GF-D8 (cell line): Measurements from ENCODE around the gene PEAR1.

ENCODE experiments used
- DNase-seq: peaks from one replicate; lab custom pipeline; 2025; lab: John Stamatoyannopoulos, UW

PEAR1 gene

GRCh38 chr1:156893048-156893953 lies at the start of gene PEAR1:
PEAR1 (plus strand) TSS chr1:156893718; CDS start chr1:156903927, 10,209 bp downstream.
- no peak for DNase-seq

DNA sequence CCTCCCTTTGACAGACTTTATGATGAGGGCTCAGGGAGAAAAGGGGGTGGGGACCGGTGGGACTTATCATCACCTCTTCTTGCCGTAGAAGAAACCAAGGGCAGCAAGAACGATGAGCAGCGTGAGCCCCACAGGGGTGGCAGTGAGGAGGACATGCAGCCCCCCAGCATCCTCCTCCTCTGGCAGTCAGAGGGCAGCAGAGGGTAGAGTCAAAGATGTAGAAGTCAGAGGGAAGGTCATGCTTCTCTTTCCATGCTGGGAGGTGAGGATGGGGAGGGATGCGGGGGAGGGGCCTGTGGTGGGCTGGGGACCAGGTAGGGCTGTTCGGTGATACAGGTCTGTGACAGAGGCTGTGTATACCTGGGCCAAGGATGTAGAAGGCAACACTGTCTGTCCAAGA lies 49.4 kb upstream of the PEAR1 start:
- DNase-seq, result no peak

GRCh38 chr1:156844638-156845037 lies 48.9 kb upstream of the PEAR1 start:
- DNase-seq, result no peak

DNA sequence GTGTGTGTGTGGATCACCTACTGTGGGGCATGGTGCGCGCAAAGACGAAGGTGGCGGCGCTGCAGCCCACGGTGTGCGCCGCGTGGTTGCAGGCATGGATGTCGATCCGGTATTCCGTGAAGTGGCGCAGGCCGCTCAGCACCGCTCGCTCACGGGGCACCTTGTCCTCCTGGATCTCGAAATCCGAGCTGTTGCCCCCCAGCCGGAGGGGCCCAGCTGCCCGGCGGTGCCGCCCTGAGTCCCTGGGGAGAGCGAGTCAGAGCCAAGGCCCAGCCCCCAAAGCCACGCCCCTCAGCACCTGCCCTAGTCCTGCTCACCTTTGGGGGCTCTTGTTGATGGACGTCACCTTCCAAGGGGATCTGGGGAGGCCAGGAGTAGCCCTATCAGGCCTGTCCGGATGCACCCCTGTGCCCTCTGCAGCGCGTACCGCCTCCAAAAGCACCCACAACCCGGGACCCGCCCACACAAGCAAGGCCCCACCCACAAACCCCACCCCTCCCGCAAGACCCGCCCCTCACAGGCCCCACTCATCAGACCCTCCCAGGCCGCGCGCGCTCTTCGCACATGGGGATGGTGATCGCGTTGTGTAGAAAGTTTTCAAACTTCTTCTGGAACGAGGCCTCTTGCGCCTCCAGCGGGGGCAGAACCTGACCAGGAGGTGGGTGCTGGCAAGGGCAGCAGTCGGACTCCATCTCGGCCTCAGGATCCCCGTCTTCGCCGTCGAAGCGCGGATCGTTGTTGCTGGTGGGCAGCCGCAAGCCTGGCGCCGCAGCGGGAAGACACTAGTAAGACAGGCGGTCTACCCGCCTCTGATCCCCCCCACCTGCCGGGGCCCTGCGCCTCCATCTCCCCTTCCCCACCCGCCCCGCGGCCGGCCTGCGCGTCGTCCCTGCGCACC lies 48.2 kb upstream of the PEAR1 start:
- DNase-seq, result no peak

- DNase-seq, result no peak
Measured at GRCh38 chr1:156845953-156846545, 47.5 kb upstream of the PEAR1 start.

GRCh38 chr1:156846643-156847042 lies 46.9 kb upstream of the PEAR1 start:
- no peak for DNase-seq

DNA sequence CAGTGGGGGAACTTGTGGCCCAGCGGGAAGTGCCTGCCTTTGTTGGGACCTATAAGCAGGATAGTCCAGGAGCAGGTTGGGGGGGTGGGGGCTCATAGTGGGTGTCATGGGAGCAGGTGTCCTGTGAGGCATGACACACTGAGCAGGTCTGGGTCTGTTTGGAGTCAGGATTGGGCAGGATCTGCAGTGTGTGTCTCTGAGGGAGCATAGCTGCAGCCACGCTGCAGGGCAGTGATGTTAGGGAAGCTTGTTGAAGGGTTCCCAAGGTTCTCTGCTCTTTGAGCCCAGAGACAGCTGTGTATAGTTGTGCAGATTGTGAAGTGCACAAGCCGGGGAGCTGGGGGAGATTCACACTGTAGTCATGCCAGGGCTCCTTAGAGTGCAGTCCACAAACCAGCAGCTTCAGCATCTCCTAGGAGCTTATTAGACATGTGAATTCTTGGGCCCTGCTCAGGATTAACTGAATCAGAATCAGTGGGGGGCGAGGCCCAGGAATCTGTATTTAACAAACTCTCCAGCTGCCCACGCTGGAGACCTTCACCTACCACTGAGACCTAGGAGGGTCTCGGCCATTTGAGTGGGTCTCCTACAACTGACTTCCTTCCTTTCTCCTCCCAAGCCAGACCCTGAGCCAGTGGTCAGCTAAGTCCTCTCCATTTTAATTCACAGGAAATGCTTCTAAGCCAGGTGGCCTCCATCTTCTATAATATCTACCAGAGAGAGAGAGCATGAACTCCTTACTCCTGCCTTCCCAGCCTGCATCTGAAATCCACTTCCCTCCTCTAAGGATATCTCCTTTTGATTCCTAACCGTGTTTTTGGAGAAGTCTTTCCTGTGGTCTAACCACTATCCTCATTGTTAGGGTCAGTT lies 45.7 kb upstream of the PEAR1 start:
- no peak for DNase-seq

- no peak for DNase-seq
Measured at GRCh38 chr1:156848461-156849150, 44.9 kb upstream of the PEAR1 start.

DNA sequence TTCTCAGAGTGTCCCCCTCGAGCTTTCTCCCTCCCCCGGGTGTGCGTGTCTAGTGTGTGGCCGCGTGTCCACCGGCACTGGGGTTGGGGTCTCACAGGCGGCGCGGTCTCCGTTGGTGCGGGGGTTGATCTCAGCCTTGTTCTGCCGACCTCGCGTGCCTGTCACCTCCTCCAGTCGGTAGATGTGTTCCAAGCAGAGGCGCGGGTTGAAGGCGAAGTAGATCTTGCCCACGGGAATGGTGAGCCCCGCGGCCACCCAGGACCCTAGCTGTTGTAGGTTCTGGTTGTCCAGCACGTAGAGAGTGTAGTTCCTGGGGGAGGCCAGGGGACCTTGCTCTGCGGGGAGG lies 44.4 kb upstream of the PEAR1 start:
- DNase-seq, result no peak

GRCh38 chr1:156851779-156852417 lies 41.6 kb upstream of the PEAR1 start:
- no peak for DNase-seq

DNA sequence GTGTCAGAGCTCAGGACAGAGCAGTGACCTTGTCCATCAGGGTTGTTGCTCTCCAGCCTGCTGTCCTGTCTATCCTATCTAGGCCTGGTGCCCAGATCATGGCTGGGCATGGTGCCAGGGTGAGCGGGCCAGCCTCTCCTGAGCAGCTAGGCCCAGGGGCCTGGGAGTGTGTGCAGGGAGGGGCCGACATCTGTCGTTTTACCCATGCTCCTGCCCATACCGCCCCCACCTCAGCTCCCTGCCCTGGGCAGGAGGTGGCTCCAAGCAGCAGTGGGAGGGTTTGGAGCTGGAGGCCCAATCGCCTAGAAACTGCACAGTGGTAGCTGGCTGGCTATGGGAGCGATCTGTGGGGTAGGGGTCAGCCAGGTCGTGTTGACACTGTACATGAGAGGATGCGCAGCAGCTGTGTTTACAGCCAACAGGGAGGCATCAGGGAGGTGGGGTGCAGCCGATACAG lies 41.1 kb upstream of the PEAR1 start:
- no peak for DNase-seq

- DNase-seq, result no peak
Measured at GRCh38 chr1:156853761-156854160, 39.8 kb upstream of the PEAR1 start.

GRCh38 chr1:156854634-156855033 lies 38.9 kb upstream of the PEAR1 start:
- no peak for DNase-seq

DNA sequence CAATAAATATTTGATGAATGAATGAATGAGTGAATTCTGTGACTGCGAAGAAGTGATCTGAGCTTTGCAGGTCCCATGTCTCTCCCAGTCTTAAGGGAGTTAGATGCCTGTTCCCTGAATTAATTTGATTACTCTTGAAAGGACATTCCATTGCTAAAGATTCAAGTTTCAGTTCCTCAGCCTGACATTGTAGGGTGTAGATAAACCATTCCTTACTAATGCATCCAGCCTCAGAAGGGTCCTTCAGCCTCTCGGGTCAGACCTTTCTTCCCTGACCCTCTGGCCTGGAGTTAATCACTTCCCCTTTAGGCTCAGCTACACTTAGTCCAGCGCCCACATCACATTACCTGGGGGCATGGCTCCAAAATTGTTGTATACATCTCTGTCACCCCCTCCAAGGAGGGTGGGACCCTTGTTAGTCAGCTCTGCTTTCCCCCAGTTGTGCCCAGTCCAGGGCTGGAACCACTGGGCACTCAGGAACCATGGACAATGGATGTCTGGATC lies 37.2 kb upstream of the PEAR1 start:
- no peak for DNase-seq

DNA sequence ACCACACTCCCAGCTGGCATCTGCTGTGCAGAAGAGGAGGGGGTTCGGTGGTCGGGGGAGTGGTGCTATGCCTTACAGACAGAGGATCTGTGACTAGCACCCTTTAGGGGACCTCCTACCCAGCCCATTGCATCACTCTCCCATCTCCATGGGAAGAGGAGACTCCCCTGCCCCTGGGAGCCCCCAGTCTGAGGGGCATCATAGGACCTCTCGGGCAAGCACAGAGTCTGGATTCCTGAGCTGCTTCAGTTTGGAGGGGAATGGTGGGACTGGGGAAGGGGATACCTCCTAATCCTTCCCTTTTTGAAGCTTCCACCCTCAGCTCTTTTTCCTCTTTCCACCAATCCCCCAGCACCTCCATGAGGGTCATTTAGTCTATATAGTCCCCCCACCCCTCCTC lies 36.0 kb upstream of the PEAR1 start:
- DNase-seq, result no peak

- DNase-seq, result no peak
Measured at GRCh38 chr1:156858555-156858956, 35.0 kb upstream of the PEAR1 start.

DNA sequence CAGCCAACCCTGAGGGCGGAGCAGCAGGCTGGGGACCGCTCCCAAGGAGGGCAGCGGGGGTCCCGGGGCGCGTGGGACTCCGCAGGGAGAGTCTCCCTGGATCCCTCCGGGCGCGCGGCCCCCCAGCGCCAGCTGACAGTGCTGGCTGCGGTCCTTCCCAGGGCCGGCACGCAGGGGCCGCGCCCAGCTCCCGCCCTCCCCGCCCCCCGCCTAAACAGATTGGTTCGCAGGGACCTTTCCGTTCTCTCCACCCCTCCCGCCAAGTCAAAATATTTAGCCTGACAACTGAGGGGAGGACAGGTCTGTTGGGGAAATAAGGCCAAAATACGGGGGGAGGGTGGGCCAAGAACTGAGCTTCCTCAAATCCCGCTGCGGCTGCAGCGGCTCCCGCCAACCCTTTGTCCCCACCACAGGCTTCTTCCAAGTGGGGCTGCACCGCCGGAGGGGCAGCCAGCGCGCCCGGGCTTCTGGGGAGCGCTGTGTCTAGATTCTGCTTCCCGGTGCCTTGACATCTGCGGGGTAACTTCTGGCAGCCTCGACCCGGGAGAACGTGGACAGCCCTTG lies 34.5 kb upstream of the PEAR1 start, which contains the start of gene INSRR:
TSS of gene INSRR (minus strand) at position 159 of the 564 bp plus-strand sequence. CDS start 496 bp downstream, outside the sequence.
- DNase-seq, result no peak

- DNase-seq, result no peak
Measured at GRCh38 chr1:156859523-156860112, 33.9 kb upstream of the PEAR1 start.

DNA sequence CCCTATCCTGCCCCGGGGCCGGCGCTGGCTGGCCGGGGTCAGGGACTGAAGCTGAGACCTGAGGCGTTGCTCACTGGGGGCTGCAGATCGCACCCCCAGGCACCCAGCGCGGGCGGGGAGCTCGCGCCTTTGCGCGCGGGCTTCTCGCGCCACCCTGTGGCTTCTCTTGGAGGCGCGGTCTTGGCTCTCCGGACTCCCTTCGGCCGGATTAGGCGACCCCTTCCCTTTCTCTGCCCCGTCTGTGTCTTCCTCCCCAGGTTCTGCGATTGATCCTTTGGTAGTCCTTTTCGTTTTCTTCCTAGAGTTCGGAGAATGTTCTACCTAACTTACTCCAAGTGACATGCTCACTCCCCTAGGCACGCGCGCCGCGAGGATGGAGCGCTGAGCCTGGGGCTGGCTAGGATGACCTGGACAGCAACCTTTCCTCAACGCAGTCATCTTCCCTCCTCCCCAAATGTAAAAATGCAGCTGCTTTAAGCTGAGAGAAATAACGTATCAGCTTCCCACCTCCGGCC lies 33.3 kb upstream of the PEAR1 start:
- DNase-seq, result no peak
